ENCODE measurements around the gene ABHD1.
"Not testable (repeated sequence)": the region's sequence is repeated elsewhere in the genome, so short reads cannot be mapped to it uniquely, and the experiment has no call there.

Gene ABHD1

DNA sequence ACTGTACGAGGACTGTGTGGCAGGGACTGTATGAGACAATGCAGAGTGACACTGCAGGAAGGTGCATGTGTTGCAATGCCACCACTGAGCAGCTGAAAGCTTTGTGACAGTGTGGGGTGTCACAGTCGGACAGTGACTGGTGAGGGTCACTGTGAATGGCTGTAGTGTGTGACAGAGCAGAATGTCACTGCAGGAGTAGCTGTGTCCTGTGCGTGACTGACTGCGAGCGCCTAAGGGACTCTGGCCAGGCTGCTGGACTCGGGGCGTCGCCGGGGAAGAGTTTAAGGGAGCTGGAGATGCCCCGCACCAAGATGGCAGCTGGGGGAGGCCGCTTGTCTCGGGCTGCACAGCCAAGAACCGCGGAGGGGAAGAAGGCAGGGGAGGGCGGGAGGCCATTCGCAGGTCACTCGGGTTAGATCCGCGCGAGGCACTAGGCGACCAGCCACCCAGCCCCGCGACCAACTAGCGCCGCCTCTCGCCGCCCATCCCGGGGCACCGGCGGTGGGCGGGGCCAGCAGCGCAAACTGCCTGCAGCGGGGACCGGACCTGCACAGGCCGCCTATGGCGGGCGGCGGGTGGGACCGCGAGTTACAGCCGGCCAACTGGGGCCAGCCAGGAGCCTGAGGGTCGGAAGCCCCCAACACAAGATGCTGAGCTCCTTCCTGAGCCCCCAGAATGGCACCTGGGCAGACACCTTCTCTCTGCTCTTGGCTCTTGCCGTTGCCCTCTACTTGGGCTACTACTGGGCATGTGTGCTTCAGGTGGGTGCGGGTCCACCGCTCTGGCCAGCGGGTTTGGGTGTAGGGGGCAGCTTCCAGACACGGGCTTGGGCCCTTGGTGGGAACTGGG is at the start of gene ABHD1:
TSS of gene ABHD1 (plus strand) at position 514 of the 849 bp plus-strand sequence. CDS start at position 648, 134 bp downstream.
- H3K27me3 ChIP-seq (replicated peaks), result peaks cover 11% of the 10 kb centered on the region
- peak within 1 kb of the TSS; percentile 62 for H3K4me3 ChIP-seq (ENCODE audit: low read depth, low read length)
- H3K36me3 ChIP-seq (replicated peaks), result no peaks in the 10 kb centered on the region
- no peak for DNase-seq
- H3K27ac ChIP-seq, result no peak within 1 kb of the TSS
- in situ Hi-C loops (cut with HindIII; ENCODE audit: low pct_ligation_motif_present, low sequenced_read_pairs), result loop anchor here (25.0 kb wide), 1 partner anchor 164 kb away; the partner anchor contains the start of genes DNAJC5G and TRIM54
- TF ChIP-seq, protein P1, sequence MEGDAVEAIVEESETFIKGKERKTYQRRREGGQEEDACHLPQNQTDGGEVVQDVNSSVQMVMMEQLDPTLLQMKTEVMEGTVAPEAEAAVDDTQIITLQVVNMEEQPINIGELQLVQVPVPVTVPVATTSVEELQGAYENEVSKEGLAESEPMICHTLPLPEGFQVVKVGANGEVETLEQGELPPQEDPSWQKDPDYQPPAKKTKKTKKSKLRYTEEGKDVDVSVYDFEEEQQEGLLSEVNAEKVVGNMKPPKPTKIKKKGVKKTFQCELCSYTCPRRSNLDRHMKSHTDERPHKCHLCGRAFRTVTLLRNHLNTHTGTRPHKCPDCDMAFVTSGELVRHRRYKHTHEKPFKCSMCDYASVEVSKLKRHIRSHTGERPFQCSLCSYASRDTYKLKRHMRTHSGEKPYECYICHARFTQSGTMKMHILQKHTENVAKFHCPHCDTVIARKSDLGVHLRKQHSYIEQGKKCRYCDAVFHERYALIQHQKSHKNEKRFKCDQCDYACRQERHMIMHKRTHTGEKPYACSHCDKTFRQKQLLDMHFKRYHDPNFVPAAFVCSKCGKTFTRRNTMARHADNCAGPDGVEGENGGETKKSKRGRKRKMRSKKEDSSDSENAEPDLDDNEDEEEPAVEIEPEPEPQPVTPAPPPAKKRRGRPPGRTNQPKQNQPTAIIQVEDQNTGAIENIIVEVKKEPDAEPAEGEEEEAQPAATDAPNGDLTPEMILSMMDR (IDR thresholded peaks at IDR 0.05; ENCODE audit: low read depth, low read length, missing control alignments), result no peak

DNA sequence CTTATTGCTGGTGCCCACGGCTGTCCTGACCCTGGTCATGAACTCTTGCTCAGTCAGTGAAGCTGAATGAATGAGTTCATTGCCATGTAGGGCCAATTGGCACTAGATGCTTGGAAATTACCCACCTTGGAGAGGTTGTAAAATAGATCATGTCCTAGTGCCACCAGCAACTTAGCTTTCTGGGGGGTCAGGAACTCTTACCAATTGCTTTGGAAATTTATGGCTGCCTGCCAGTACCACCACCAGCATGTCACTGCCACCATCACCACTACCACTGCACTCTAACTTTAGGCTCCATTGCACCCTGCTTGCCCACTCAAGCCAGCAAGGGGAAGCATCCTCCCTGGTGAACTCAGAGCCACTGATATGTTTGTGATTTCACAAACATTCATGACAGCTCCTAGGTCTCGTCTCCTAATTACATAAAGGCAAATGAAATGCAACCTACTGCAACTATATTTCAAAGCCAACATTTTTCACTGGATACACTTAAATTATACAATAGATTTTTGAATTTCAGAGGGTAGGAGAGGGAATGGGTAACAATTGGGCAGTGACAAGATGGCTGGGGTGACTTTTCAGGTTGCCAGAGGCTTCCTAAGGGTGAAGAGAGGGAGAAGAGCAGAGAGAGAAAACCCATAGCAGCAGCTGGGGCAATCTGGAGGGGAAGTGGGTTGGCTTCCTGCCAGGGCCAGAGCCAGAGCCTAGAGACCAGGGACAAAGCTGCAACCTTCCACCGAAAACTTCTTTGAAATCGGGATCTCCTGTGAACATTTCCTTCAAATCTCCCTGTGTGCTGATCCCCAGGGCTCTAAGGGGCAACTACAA is 48.7 kb upstream of the ABHD1 start:
- TF ChIP-seq, protein P1 (IDR thresholded peaks at IDR 0.05; ENCODE audit: low read depth, low read length, missing control alignments), result no peak
- Histone ChIP-seq H3K27ac (no peak overlapping the region), H3K36me3 (replicated peaks) (peaks cover 2% of the 10 kb centered on the region), H3K4me3 (ENCODE audit: low read depth, low read length) (no peak overlapping the region), H3K27me3 (replicated peaks) (no peaks in the 10 kb centered on the region)
- no peak for DNase-seq
- in situ Hi-C loops (cut with HindIII; ENCODE audit: low pct_ligation_motif_present, low sequenced_read_pairs), result no loop called here

DNA sequence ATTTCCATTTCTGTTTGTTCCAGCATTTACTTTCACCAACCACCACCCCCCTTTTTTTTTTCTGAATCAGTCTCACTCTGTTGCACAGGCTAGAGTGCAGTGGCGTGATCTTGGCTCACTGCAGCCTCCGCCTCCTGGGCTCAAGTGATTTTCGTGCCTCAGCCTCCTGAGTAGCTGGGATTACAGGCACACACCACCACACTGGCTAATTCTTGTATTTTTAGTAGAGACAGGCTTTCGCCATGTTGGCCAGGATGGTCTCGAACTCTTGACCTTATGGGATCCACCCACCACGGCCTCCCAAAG is 48.1 kb upstream of the ABHD1 start:
- H3K36me3 ChIP-seq (replicated peaks); H3K27ac ChIP-seq; H3K4me3 ChIP-seq (ENCODE audit: low read depth, low read length); H3K27me3 ChIP-seq (replicated peaks); DNase-seq; in situ Hi-C loops (cut with HindIII; ENCODE audit: low pct_ligation_motif_present, low sequenced_read_pairs): not testable (repeated sequence)

DNA sequence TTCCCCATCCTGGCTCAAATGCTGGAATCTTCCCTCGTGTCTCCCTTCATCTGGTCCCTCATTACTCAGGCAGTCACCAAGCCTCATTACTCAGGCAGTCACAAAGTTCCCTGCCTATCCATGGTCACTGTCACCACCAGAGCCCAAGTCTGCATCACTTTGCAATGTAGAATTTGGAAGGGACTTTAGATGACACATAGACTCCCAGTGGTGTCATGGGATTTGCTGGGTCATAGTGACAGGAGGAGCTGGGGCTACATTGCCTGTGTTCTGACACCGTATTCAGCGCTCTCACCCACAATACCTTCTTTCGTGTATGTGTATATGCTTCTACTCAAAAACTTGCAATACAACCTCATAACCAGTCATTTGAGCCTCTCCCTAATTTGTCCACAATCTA is 47.3 kb upstream of the ABHD1 start:
- Histone ChIP-seq H3K27ac (no peak overlapping the region), H3K27me3 (replicated peaks) (no peaks in the 10 kb centered on the region), H3K4me3 (ENCODE audit: low read depth, low read length) (no peak overlapping the region), H3K36me3 (replicated peaks) (peaks cover under 1% of the 10 kb centered on the region)
- DNase-seq, result no peak
- in situ Hi-C loops (cut with HindIII; ENCODE audit: low pct_ligation_motif_present, low sequenced_read_pairs), result no loop called here
- TF ChIP-seq, protein P1 (IDR thresholded peaks at IDR 0.05; ENCODE audit: low read depth, low read length, missing control alignments), result no peak

DNA sequence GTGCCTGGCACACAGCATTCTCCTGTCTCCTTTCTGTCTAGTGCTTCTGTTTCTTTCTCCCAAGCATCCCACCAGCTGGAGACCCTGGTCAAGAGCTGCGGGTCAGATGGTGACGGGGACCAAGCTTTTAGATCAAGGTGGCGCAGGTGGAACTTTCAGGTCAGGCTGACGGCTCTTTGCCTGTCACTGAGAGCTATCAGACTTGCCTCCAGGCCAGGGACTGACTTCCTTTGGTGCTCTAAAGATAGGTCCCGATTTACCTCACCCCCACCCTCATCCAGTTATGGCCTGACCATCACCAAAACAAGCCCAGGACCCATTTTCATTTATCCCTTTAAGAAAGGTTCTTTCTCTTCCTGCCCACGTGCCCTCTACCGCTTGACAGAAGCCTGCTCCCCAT is 46.4 kb upstream of the ABHD1 start:
- Histone ChIP-seq H3K27me3 (replicated peaks) (no peaks in the 10 kb centered on the region), H3K4me3 (ENCODE audit: low read depth, low read length) (no peak overlapping the region), H3K27ac (no peak overlapping the region), H3K36me3 (replicated peaks) (no peaks in the 10 kb centered on the region)
- TF ChIP-seq, protein P1 (IDR thresholded peaks at IDR 0.05; ENCODE audit: low read depth, low read length, missing control alignments), result no peak
- DNase-seq, result no peak
- in situ Hi-C loops (cut with HindIII; ENCODE audit: low pct_ligation_motif_present, low sequenced_read_pairs), result no loop called here
